ENCODE measurements around the gene BET1.

- TF ChIP-seq ZFP30 (CRISPR knock-in tag; IDR thresholded peaks at IDR 0.05) = no peak
- TF ChIP-seq PATZ1 (CRISPR knock-in tag; IDR thresholded peaks at IDR 0.05; ENCODE audit: borderline replicate concordance) = no peak
- no peak for TF ChIP-seq TOX (CRISPR knock-in tag; IDR thresholded peaks at IDR 0.05; ENCODE audit: borderline replicate concordance)
- TF ChIP-seq TSHZ2 (CRISPR knock-in tag; IDR thresholded peaks at IDR 0.05) = no peak
- TF ChIP-seq ZC3H10 (CRISPR knock-in tag; IDR thresholded peaks at IDR 0.05) = no peak
- no peak for TF ChIP-seq SNAI2 (CRISPR knock-in tag; IDR thresholded peaks at IDR 0.05)
- no peak for TF ChIP-seq CREB5 (CRISPR knock-in tag; IDR thresholded peaks at IDR 0.05; ENCODE audit: low read depth)
Observed at GRCh38 chr7:94042381-94042780, 38.2 kb upstream of the BET1 start.
